ENCODE results near the gene CDH8.

DNA sequence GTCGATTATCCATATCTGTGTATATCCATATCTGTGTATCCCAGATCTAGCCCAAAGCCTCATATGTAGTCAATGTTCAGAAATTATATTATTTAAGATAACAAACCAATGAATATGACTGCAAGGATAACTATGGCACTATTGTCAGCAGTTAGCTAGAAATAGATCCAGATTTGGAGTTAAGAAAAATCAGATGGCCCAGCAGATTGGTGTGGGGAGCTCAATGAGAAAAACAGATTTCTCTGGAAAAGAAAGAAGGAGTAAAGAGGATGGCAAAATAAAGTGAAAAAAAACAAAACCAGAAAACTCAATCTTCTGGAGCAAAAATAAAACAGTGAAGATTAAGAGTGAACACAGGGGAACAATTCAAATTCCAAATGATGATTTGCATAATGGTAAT lies 10.6 kb upstream of the CDH8 start:
- no peak for TF ChIP-seq CTCF (conservative IDR thresholded peaks at IDR 0.05; ENCODE audit: low read depth, low read length)
- TF ChIP-seq EZH2phosphoT487 (IDR thresholded peaks at IDR 0.05; ENCODE audit: borderline replicate concordance, low read length), result no peak

All from PC-3 (cell line).